Duodenal mucosa (tissue), 2 donors: ENCODE data around the gene CES5A.
"Not testable (repeated sequence)": the region's sequence is repeated elsewhere in the genome, so short reads cannot be mapped to it uniquely, and the experiment has no call there.

ENCODE experiments used
- H3K27ac ChIP-seq: one replicate; pipeline ENCODE4 v1.7.0; 2013; ENCODE audit warnings: low read depth, low read length
- H3K27me3 ChIP-seq, 2 donors: one replicate each; pipeline ENCODE4 v1.7.0; 2013; ENCODE audit warnings: low read length in 2 of 2, control low read depth in 1 of 2; ENCODE audit not compliant: insufficient read depth in 2 of 2, control insufficient read depth in 1 of 2
- H3K36me3 ChIP-seq, 2 donors: one replicate each; pipeline ENCODE4 v1.7.0; 2013; ENCODE audit warnings: low read length in 2 of 2, control low read depth in 1 of 2; ENCODE audit not compliant: insufficient read depth in 2 of 2, control insufficient read depth in 1 of 2
- H3K4me1 ChIP-seq, 2 donors: one replicate each; pipeline ENCODE4 v1.7.0; 2013; ENCODE audit warnings: low read length in 2 of 2, control low read depth in 1 of 2; ENCODE audit not compliant: insufficient read depth in 2 of 2, control insufficient read depth in 1 of 2
- H3K4me3 ChIP-seq, 2 donors: one replicate each; pipeline ENCODE4 v1.7.0; 2013; ENCODE audit warnings: low read length in 2 of 2, low read depth in 1 of 2
- H3K9ac ChIP-seq, 2 donors: one replicate each; pipeline ENCODE4 v1.7.0; 2013; ENCODE audit warnings: low read length in 2 of 2, low read depth in 1 of 2
- H3K9me3 ChIP-seq, 2 donors: one replicate each; pipeline ENCODE4 v1.7.0; 2013; ENCODE audit warnings: low read length in 2 of 2, control low read depth in 1 of 2; ENCODE audit not compliant: control insufficient read depth in 1 of 2

CES5A gene

GRCh38 chr16:55803681-55804080 lies 71.5 kb downstream of the CES5A start:
- H3K36me3 ChIP-seq, H3K27me3 ChIP-seq, H3K9ac ChIP-seq, H3K4me3 ChIP-seq, H3K9me3 ChIP-seq, H3K4me1 ChIP-seq, H3K27ac ChIP-seq: not testable (repeated sequence)
